Caco-2 (cell line): Measurements from ENCODE around the gene FRMD4A. TPM values are rescaled to one million over a fixed set of nuclear protein-coding genes. Genes with fewer than 3 reads are reported as not detected.

ENCODE experiments used
- BruUV-seq: library from RNA; stranded (reverse); fragments of 400-500 nt; replicated peaks from 2 replicates; lab custom pipeline; 2021; lab: Mats Ljungman, UMichigan
- CTCF ChIA-PET: fragments of 300-600 bp; sonication (Branson Sonifier 250); formaldehyde crosslinking; loops from one replicate; lab custom pipeline; 2022; ENCODE audit warnings: antibody characterized with exemption; lab: Charles Lee
- POLR2A ChIA-PET: fragments of 300-600 bp; sonication (Branson Sonifier 250); formaldehyde crosslinking; loops from one replicate; lab custom pipeline; 2022; ENCODE audit warnings: antibody characterized with exemption; lab: Charles Lee
- DNase-seq, 2 experiments: peaks; one replicate each; pipeline versions ENCODE4 v3.0.0 to v3.0.0-alpha.2; 2020 to 2022
- H3K27me3 ChIP-seq: replicated peaks from 2 replicates; pipeline ENCODE4 v1.6.0; 2011; ENCODE audit warnings: low read length; ENCODE audit not compliant: control insufficient read depth, insufficient read depth
- H3K36me3 ChIP-seq: 2 replicates; pipeline ENCODE4 v1.5.1; 2011; ENCODE audit warnings: low read length; ENCODE audit not compliant: control insufficient read depth, insufficient read depth
- H3K4me1 ChIP-seq: fragments of 250-450 bp; sonication (Bioruptor Pico); 2 replicates; pipeline ENCODE4 v1.5.1; 2020; ENCODE audit warnings: mild to moderate bottlenecking
- H3K4me3 ChIP-seq: 2 replicates; pipeline ENCODE4 v1.5.1; 2011; ENCODE audit warnings: low read depth, mild to moderate bottlenecking, control low read depth, low read length
- H3K9me3 ChIP-seq: fragments of 250-450 bp; sonication (Bioruptor Pico); 2 replicates; pipeline ENCODE4 v1.5.1; 2020; ENCODE audit warnings: mild to moderate bottlenecking, moderate library complexity
- H3K27ac Mint-ChIP-seq: one replicate; pipeline ENCODE4 v1.8.0; 2022; ENCODE audit warnings: mixed read lengths; ENCODE audit not compliant: unreplicated experiment
- H3K27me3 Mint-ChIP-seq: one replicate; pipeline ENCODE4 v1.8.0; 2022; ENCODE audit warnings: mixed read lengths; ENCODE audit not compliant: insufficient read depth, unreplicated experiment
- H3K36me3 Mint-ChIP-seq: one replicate; pipeline ENCODE4 v1.8.0; 2022; ENCODE audit warnings: mild to moderate bottlenecking, mixed read lengths; ENCODE audit not compliant: insufficient read depth, unreplicated experiment
- H3K4me1 Mint-ChIP-seq: one replicate; pipeline ENCODE4 v1.8.0; 2022; ENCODE audit warnings: low read depth, mixed read lengths; ENCODE audit not compliant: unreplicated experiment
- H3K4me3 Mint-ChIP-seq: one replicate; pipeline ENCODE4 v1.8.0; 2022; ENCODE audit warnings: mild to moderate bottlenecking, moderate library complexity, mixed read lengths; ENCODE audit not compliant: unreplicated experiment
- H3K9me3 Mint-ChIP-seq: one replicate; pipeline ENCODE4 v1.8.0; 2022; ENCODE audit warnings: mixed read lengths; ENCODE audit not compliant: unreplicated experiment
- CTCF ChIP-seq, 2 experiments: fragments of 200-600 bp in 1 of 2; IDR thresholded peaks; 1 replicate in 1 of 2; 2 replicates in 1 of 2; pipeline versions ENCODE4 v1.5.1 to v1.8.0; 2011 to 2022; ENCODE audit warnings: antibody characterized with exemption in 1 of 2, control low read depth in 1 of 2, inconsistent platforms in 1 of 2, low read depth in 1 of 2, low read length in 1 of 2, mild to moderate bottlenecking in 1 of 2, moderate library complexity in 1 of 2; ENCODE audit not compliant: insufficient read depth in 1 of 2, severe bottlenecking in 1 of 2, unreplicated experiment in 1 of 2
- intact Hi-C: fragments of 100-400 bp; cut with micrococcal nuclease; formaldehyde crosslinking; loops from one replicate; pipeline ENCODE4 v1.10.0; 2022; ENCODE audit not compliant: unreplicated experiment
- total RNA-seq: library from RNA; stranded (reverse); gene quantifications from 2 replicates; pipeline ENCODE4 v1.2.3, GENCODE V29; 2022

FRMD4A gene
- total RNA-seq, 1 experiment from 2014 or later: 52.1 TPM

GRCh38 chr10:13720699-13721098 lies 610.0 kb downstream of the FRMD4A start:
- no peaks in the 10 kb centered on the region for H3K9me3 ChIP-seq
- no peak for TF ChIP-seq CTCF (IDR thresholded peaks at IDR 0.05; ENCODE audit: insufficient read depth in 1 of 2, low read depth in 1 of 2, low read length in 1 of 2, severe bottlenecking in 1 of 2, unreplicated experiment in 1 of 2)
- Mint-ChIP-seq H3K27me3 (no peaks in the 10 kb centered on the region), H3K36me3 (peaks cover 2% of the 10 kb centered on the region), H3K4me1 (peaks cover 49% of the 10 kb centered on the region), H3K9me3 (peaks cover 10% of the 10 kb centered on the region), H3K27ac (peak overlapping the region; percentile 37), H3K4me3 (no peak overlapping the region)
- no TSS peak for BruUV-seq
- CTCF ChIA-PET: interaction anchor here (1.0 kb wide), 1 partner anchor 14 kb away, joined by 4 read pairs; no protein-coding TSS in a partner anchor
- peaks cover 52% of the 10 kb centered on the region for H3K4me1 ChIP-seq
- H3K36me3 ChIP-seq: no peaks in the 10 kb centered on the region
- DNase-seq: no peak
- POLR2A ChIA-PET: no interaction called here
- H3K4me3 ChIP-seq: no peak overlapping the region
- no peaks in the 10 kb centered on the region for H3K27me3 ChIP-seq
- intact Hi-C loops: no loop called here

- Histone ChIP-seq H3K4me3 (peak overlapping the region; percentile 44), H3K36me3 (no peaks in the 10 kb centered on the region), H3K27me3 (no peaks in the 10 kb centered on the region), H3K9me3 (no peaks in the 10 kb centered on the region), H3K4me1 (peaks cover 55% of the 10 kb centered on the region)
- intact Hi-C loops: no loop called here
- peaks cover 10% of the 10 kb centered on the region for H3K9me3 Mint-ChIP-seq
- H3K27ac Mint-ChIP-seq: peak overlapping the region; percentile 90
- no TSS peak for BruUV-seq
- peaks cover 6% of the 10 kb centered on the region for H3K36me3 Mint-ChIP-seq
- peaks cover 52% of the 10 kb centered on the region for H3K4me1 Mint-ChIP-seq
- ChIA-PET CTCF (interaction anchor here (0.6 to 3.3 kb wide), 2 partner anchors 12 to 25 kb away, joined by 3 to 23 read pairs; no protein-coding TSS in a partner anchor), POLR2A (interaction anchor here (0.7 to 2.8 kb wide), 4 partner anchors 10 to 466 kb away, joined by 3 to 30 read pairs (median 4); no protein-coding TSS in a partner anchor)
- DNase-seq: no peak
- peak overlapping the region; percentile 98 for H3K4me3 Mint-ChIP-seq
- no peak for TF ChIP-seq CTCF (IDR thresholded peaks at IDR 0.05; ENCODE audit: insufficient read depth in 1 of 2, low read depth in 1 of 2, low read length in 1 of 2, severe bottlenecking in 1 of 2, unreplicated experiment in 1 of 2)
- no peaks in the 10 kb centered on the region for H3K27me3 Mint-ChIP-seq
Observed at GRCh38 chr10:13719425-13719824, 611.3 kb downstream of the FRMD4A start.

GRCh38 chr10:13718820-13719219 lies 611.9 kb downstream of the FRMD4A start:
- H3K36me3 ChIP-seq: no peaks in the 10 kb centered on the region
- no TSS peak for BruUV-seq
- no peaks in the 10 kb centered on the region for H3K27me3 Mint-ChIP-seq
- H3K4me1 Mint-ChIP-seq: peaks cover 45% of the 10 kb centered on the region
- H3K9me3 ChIP-seq: no peaks in the 10 kb centered on the region
- H3K4me3 Mint-ChIP-seq: peak overlapping the region; percentile 98
- no peak for TF ChIP-seq CTCF (IDR thresholded peaks at IDR 0.05; ENCODE audit: insufficient read depth in 1 of 2, low read depth in 1 of 2, low read length in 1 of 2, severe bottlenecking in 1 of 2, unreplicated experiment in 1 of 2)
- peaks cover 6% of the 10 kb centered on the region for H3K36me3 Mint-ChIP-seq
- peak overlapping the region; percentile 90 for H3K27ac Mint-ChIP-seq
- H3K27me3 ChIP-seq: no peaks in the 10 kb centered on the region
- DNase-seq: no peak
- peaks cover 51% of the 10 kb centered on the region for H3K4me1 ChIP-seq
- ChIA-PET CTCF (interaction anchor here (0.6 to 3.3 kb wide), 4 partner anchors 10 to 47 kb away, joined by 3 to 23 read pairs (median 4); no protein-coding TSS in a partner anchor), POLR2A (interaction anchor here (0.7 to 2.8 kb wide), 6 partner anchors 8 to 467 kb away, joined by 3 to 30 read pairs (median 4); no protein-coding TSS in a partner anchor)
- peak overlapping the region; percentile 44 for H3K4me3 ChIP-seq
- H3K9me3 Mint-ChIP-seq: peaks cover 10% of the 10 kb centered on the region
- intact Hi-C loops: loop anchor here (1.0 kb wide), 1 partner anchor 10 kb away; no protein-coding TSS in a partner anchor
